Measurements from ENCODE around the gene BOD1. TPM values are rescaled to one million over a fixed set of nuclear protein-coding genes. Genes with fewer than 3 reads are reported as not detected.

Gene BOD1
- total RNA-seq, 4 donors from 2014 or later, result 37.3 to 55.1 (median 44.7) TPM

- Histone ChIP-seq H3K27me3 (no peaks in the 10 kb centered on the region), H3K4me1 (no peaks in the 10 kb centered on the region), H3K4me3 (no peak overlapping the region), H3K27ac (no peak overlapping the region), H3K9me3 (no peaks in the 10 kb centered on the region), H3K36me3 (no peaks in the 10 kb centered on the region)
- TF ChIP-seq POLR2A (IDR thresholded peaks at IDR 0.05) (no peak), EP300 (IDR thresholded peaks at IDR 0.05) (no peak), CTCF (IDR thresholded peaks at IDR 0.05) (no peak)
- WGBS, 2 donors, result 56 to 58% methylated on average over 7 of the region's 7 CpGs
- no peak for DNase-seq (ENCODE audit: low spot score in 2 of 2)
Observed at GRCh38 chr5:173637340-173637739, 20.9 kb upstream of the BOD1 start.

- Histone ChIP-seq H3K36me3 (no peaks in the 10 kb centered on the region), H3K4me1 (peaks cover 0 to 6% (median 0%) of the 10 kb centered on the region in 4 donors), H3K27ac (no peak overlapping the region), H3K4me3 (no peak overlapping the region), H3K27me3 (no peaks in the 10 kb centered on the region), H3K9me3 (no peaks in the 10 kb centered on the region)
- WGBS, 2 donors, result 84 to 92% methylated on average over 4 of the region's 4 CpGs
- no peak for TF ChIP-seq EP300 (IDR thresholded peaks at IDR 0.05)
- DNase-seq (ENCODE audit: low spot score in 2 of 2), result no peak
Observed at GRCh38 chr5:173634465-173634983, 18.1 kb upstream of the BOD1 start.

DNA sequence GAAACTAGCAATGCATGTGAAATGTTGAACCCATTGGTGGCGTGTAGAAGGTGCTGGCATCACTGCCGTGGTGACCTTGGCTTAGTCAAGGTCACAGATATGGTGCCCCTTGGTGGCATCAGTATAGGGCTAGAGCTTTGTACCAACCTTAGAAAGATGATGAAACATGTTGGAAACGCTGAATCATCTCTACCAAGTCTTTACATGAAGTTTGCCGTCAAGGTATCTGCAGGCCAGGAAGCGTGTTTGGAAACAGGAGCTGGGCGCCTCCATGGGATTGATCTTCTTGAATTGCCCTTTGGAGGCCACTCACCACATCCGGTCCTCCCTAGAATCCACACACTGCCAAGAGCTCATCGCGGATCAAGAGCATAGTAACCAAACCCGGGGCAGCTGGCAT, 16.9 kb upstream of the BOD1 start:
- H3K4me1 ChIP-seq, result peaks cover 0 to 7% (median 0%) of the 10 kb centered on the region in 4 donors
- 87 to 92% methylated on average over 10 of the region's 10 CpGs for WGBS, 2 donors
- TF ChIP-seq CTCF (IDR thresholded peaks at IDR 0.05) (no peak), EP300 (IDR thresholded peaks at IDR 0.05) (no peak), POLR2A (IDR thresholded peaks at IDR 0.05) (no peak)

GRCh38 chr5:173631478-173631877, 15.0 kb upstream of the BOD1 start:
- no peaks in the 10 kb centered on the region for H3K27me3 ChIP-seq
- H3K9me3 ChIP-seq, result no peaks in the 10 kb centered on the region
- TF ChIP-seq CTCF (IDR thresholded peaks at IDR 0.05) (no peak), POLR2A (IDR thresholded peaks at IDR 0.05) (no peak), EP300 (IDR thresholded peaks at IDR 0.05) (no peak)
- H3K36me3 ChIP-seq, result no peaks in the 10 kb centered on the region
- DNase-seq (ENCODE audit: low spot score in 2 of 2), result no peak
- peaks cover 0 to 19% (median 0%) of the 10 kb centered on the region in 4 donors for H3K4me1 ChIP-seq
- H3K27ac ChIP-seq, result no peak overlapping the region
- no peak overlapping the region for H3K4me3 ChIP-seq
- 67 to 68% methylated on average over 3 of the region's 3 CpGs for WGBS, 2 donors

More for the DNA sequence above, 16.9 kb upstream of the BOD1 start:
- Histone ChIP-seq H3K9me3 (no peaks in the 10 kb centered on the region), H3K36me3 (no peaks in the 10 kb centered on the region), H3K27me3 (no peaks in the 10 kb centered on the region), H3K4me3 (no peak overlapping the region), H3K27ac (no peak overlapping the region)
- DNase-seq (ENCODE audit: low spot score in 2 of 2), result no peak

- 50 to 52% methylated on average over 6 of the region's 6 CpGs for WGBS, 2 donors
- TF ChIP-seq EP300 (IDR thresholded peaks at IDR 0.05), result no peak
- no peak for TF ChIP-seq POLR2A (IDR thresholded peaks at IDR 0.05)
- no peak for TF ChIP-seq CTCF (IDR thresholded peaks at IDR 0.05)
- DNase-seq (ENCODE audit: low spot score in 2 of 2), result no peak
Observed at GRCh38 chr5:173630724-173631365, 14.4 kb upstream of the BOD1 start.

More at GRCh38 chr5:173630724-173631365, 14.4 kb upstream of the BOD1 start:
- Histone ChIP-seq H3K4me3 (no peak overlapping the region), H3K4me1 (peaks cover 0 to 19% (median 0%) of the 10 kb centered on the region in 4 donors), H3K27me3 (no peaks in the 10 kb centered on the region), H3K27ac (no peak overlapping the region), H3K9me3 (no peaks in the 10 kb centered on the region), H3K36me3 (no peaks in the 10 kb centered on the region)
